NCI-H2227 (cell line): ENCODE measurements around the gene PCNT.

Source experiments
- DNase-seq: peaks from one replicate; lab custom pipeline; 2025; ENCODE audit not compliant: unreplicated experiment; lab: John Stamatoyannopoulos, UW

PCNT gene

GRCh38 chr21:46323710-46324389 is at the start of gene PCNT, which contains the start of gene C21orf58:
Gene PCNT (plus strand): TSS chr21:46324156. CDS start chr21:46324229, 73 bp downstream.
Gene C21orf58 (minus strand): TSS chr21:46323870. CDS start chr21:46322738, 1,132 bp downstream.
- DNase-seq: peak; percentile 99

GRCh38 chr21:46274797-46275390 is 49.1 kb upstream of the PCNT start:
- DNase-seq: no peak

GRCh38 chr21:46284077-46284644 is 39.8 kb upstream of the PCNT start:
- no peak for DNase-seq

GRCh38 chr21:46284733-46285132 is 39.2 kb upstream of the PCNT start:
- no peak for DNase-seq

- DNase-seq: no peak
Measured at GRCh38 chr21:46285206-46285661, 38.7 kb upstream of the PCNT start, which contains the start of gene MCM3AP. Gene MCM3AP (minus strand): TSS chr21:46285611. CDS start chr21:46285286, 325 bp downstream.

GRCh38 chr21:46285761-46286647 is 38.0 kb upstream of the PCNT start, which contains the start of gene YBEY:
Gene YBEY (plus strand): TSS chr21:46286342. CDS start chr21:46286914, 572 bp downstream.
- peak; percentile 96 for DNase-seq

GRCh38 chr21:46286648-46287002 is 37.3 kb upstream of the PCNT start:
- DNase-seq: no peak

GRCh38 chr21:46287541-46287940 is 36.4 kb upstream of the PCNT start:
- DNase-seq: no peak

GRCh38 chr21:46289655-46290179 is 34.2 kb upstream of the PCNT start:
- DNase-seq: no peak

- DNase-seq: no peak
Measured at GRCh38 chr21:46291561-46291960, 32.4 kb upstream of the PCNT start.

GRCh38 chr21:46294647-46295176 is 29.2 kb upstream of the PCNT start:
- DNase-seq: no peak

- DNase-seq: no peak
Measured at GRCh38 chr21:46295177-46295770, 28.7 kb upstream of the PCNT start.

GRCh38 chr21:46295996-46296752 is 27.8 kb upstream of the PCNT start:
- peak; percentile 24 for DNase-seq

- DNase-seq: no peak
Measured at GRCh38 chr21:46297338-46298271, 26.4 kb upstream of the PCNT start.

GRCh38 chr21:46299167-46299566 is 24.8 kb upstream of the PCNT start:
- DNase-seq: no peak

GRCh38 chr21:46301759-46302158 is 22.2 kb upstream of the PCNT start:
- no peak for DNase-seq

GRCh38 chr21:46304437-46304836 is 19.5 kb upstream of the PCNT start:
- DNase-seq: no peak

GRCh38 chr21:46304955-46305354 is 19.0 kb upstream of the PCNT start:
- DNase-seq: no peak
